Measurements from ENCODE around the gene SPOCK1. TPM values are rescaled to one million over a fixed set of nuclear protein-coding genes. Genes with fewer than 3 reads are reported as not detected.

SPOCK1 gene
- total and polyA plus RNA-seq, 2 donors (not counting 3 experiments of a cell fraction or from before 2014, with no cell fraction given) = 144 to 280 TPM

GRCh38 chr5:137058089-137058488 lies 441.0 kb downstream of the SPOCK1 start:
- ChIA-PET CTCF (interaction anchor here (1.3 to 1.5 kb wide), 2 partner anchors 12 to 17 kb away, joined by 3 read pairs; no protein-coding TSS in a partner anchor), POLR2A (no interaction called here)
- Histone ChIP-seq H3K27me3 (ENCODE audit: control insufficient read depth in 2 of 2, insufficient read depth in 2 of 2, low read length in 2 of 2) (no peaks in the 10 kb centered on the region), H3K4me3 (replicated peaks in 1 of 3; ENCODE audit: insufficient read depth in 1 of 3, low read depth in 1 of 3, low read length in 3 of 3) (no peak overlapping the region), H4K20me1 (replicated peaks; ENCODE audit: control insufficient read depth, extremely low read depth, insufficient read depth, low read length) (no peaks in the 10 kb centered on the region), H3K36me3 (ENCODE audit: control insufficient read depth in 2 of 2, extremely low read depth in 1 of 2, insufficient read depth in 2 of 2, low read length in 2 of 2) (no peaks in the 10 kb centered on the region), H3K4me1 (ENCODE audit: control insufficient read depth, extremely low read depth, insufficient read depth, low read length) (peaks cover 16% of the 10 kb centered on the region), H3K9me3 (replicated peaks; ENCODE audit: control insufficient read depth, insufficient read depth, low read length) (no peaks in the 10 kb centered on the region), H3K79me2 (ENCODE audit: control insufficient read depth, insufficient read depth, low read length) (no peaks in the 10 kb centered on the region), H2AFZ (ENCODE audit: low read depth, low read length) (no peak overlapping the region), H3K4me2 (ENCODE audit: insufficient read depth, low read length) (no peak overlapping the region), H3K9me1 (replicated peaks; ENCODE audit: control insufficient read depth, extremely low read depth, insufficient read depth, low read length) (no peaks in the 10 kb centered on the region), H3K27ac (ENCODE audit: insufficient read depth, low read depth, low read length) (no peak overlapping the region), H3K9ac (replicated peaks; ENCODE audit: extremely low read depth, insufficient read depth, low read length) (no peak overlapping the region)
- no TSS peak for BruUV-seq (replicated peaks)
- dilution Hi-C loops (cut with MboI; ENCODE audit: extremely low pct_ligation_motif_present, low sequenced_read_pairs) (no loop called here), intact Hi-C loops (cut with micrococcal nuclease) (no loop called here)
- DNase-seq (ENCODE audit: low read depth, low spot score) = no peak
- FAIRE-seq = no peak
- TF ChIP-seq POLR2A (IDR thresholded peaks at IDR 0.05; ENCODE audit: low read depth, low read length) (no peak), EZH2 (IDR thresholded peaks at IDR 0.05; ENCODE audit: borderline replicate concordance, low read depth, low read length, severe bottlenecking) (no peak), JUN (IDR thresholded peaks at IDR 0.05; ENCODE audit: borderline replicate concordance, insufficient read depth, insufficient read length, low read depth) (no peak), GATA2 (IDR thresholded peaks at IDR 0.05; ENCODE audit: insufficient read depth, insufficient read length, low read depth, low read length) (no peak), POLR2AphosphoS5 (IDR thresholded peaks at IDR 0.05; ENCODE audit: insufficient read depth, low read depth, low read length) (no peak), FOS (IDR thresholded peaks at IDR 0.05; ENCODE audit: borderline replicate concordance, insufficient read depth, low read length) (no peak), CTCF (IDR thresholded peaks at IDR 0.05; ENCODE audit: extremely low read depth in 1 of 2, insufficient read depth in 1 of 2, low read depth in 1 of 2, low read length in 2 of 2) (no peak), MYC (IDR thresholded peaks at IDR 0.05; ENCODE audit: low read depth, low read length) (no peak), MAX (IDR thresholded peaks at IDR 0.05; ENCODE audit: insufficient read depth, insufficient read length) (no peak)

Data from endothelial cell of umbilical vein (primary cell).